Keratinocyte (primary cell): Measurements from ENCODE around the gene ZNF493. TPM values are rescaled to one million over a fixed set of nuclear protein-coding genes. Genes with fewer than 3 reads are reported as not detected.
A peak's percentile ranks its signal among the peaks of the same experiment; 100 is the strongest.

ENCODE experiments used
- DNase-seq: peaks from one replicate; pipeline ENCODE4 v3.0.0-alpha.2; 2011; ENCODE audit warnings: low read depth, missing footprints, low spot score
- FAIRE-seq: peaks from 2 replicates; lab custom pipeline; 2011; peaks lifted over from hg19 to GRCh38; lab: Jason Lieb, UNC
- H2AFZ ChIP-seq: 2 replicates; pipeline ENCODE4 v1.6.0; 2012; ENCODE audit warnings: low read length, control low read depth, inconsistent platforms; ENCODE audit not compliant: control insufficient read depth
- H3K27ac ChIP-seq: 2 replicates; pipeline ENCODE4 v1.5.1; 2011; ENCODE audit warnings: low read length; ENCODE audit not compliant: control insufficient read depth, insufficient read depth
- H3K27me3 ChIP-seq: 3 replicates; pipeline ENCODE4 v1.6.0; 2011; ENCODE audit warnings: low read length; ENCODE audit not compliant: control insufficient read depth, insufficient read depth; ENCODE audit errors: extremely low read depth
- H3K36me3 ChIP-seq, 2 experiments: 2 replicates in 1 of 2; 3 replicates in 1 of 2; pipeline ENCODE4 v1.5.1; 2011; ENCODE audit warnings: low read length in 2 of 2, mild to moderate bottlenecking in 1 of 2; ENCODE audit not compliant: control insufficient read depth in 2 of 2, insufficient read depth in 2 of 2; ENCODE audit errors: extremely low read depth in 1 of 2
- H3K4me1 ChIP-seq: 3 replicates; pipeline ENCODE4 v1.5.1; 2011; ENCODE audit warnings: low read length; ENCODE audit not compliant: control insufficient read depth, insufficient read depth; ENCODE audit errors: extremely low read depth
- H3K4me2 ChIP-seq: 3 replicates; pipeline ENCODE4 v1.6.0; 2011; ENCODE audit warnings: low read depth, low read length; ENCODE audit not compliant: control insufficient read depth, insufficient read depth; ENCODE audit errors: extremely low read depth
- H3K4me3 ChIP-seq, 3 experiments: fragments of 200-600 bp in 1 of 3; sonication (generic) in 1 of 3; 2 replicates in 2 of 3; 3 replicates in 1 of 3; pipeline ENCODE4 v1.5.1; 2011 to 2016; ENCODE audit warnings: low read length in 3 of 3, mild to moderate bottlenecking in 3 of 3, control low read depth in 2 of 3, inconsistent platforms in 1 of 3, low read depth in 1 of 3, mixed read lengths in 1 of 3, mixed run types in 1 of 3, moderate library complexity in 1 of 3; ENCODE audit not compliant: control insufficient read depth in 2 of 3, insufficient read depth in 2 of 3; ENCODE audit errors: extremely low read depth in 1 of 3
- H3K79me2 ChIP-seq: 2 replicates; pipeline ENCODE4 v1.6.0; 2012; ENCODE audit warnings: low read length; ENCODE audit not compliant: control insufficient read depth, insufficient read depth
- H3K9ac ChIP-seq: 3 replicates; pipeline ENCODE4 v1.6.0; 2011; ENCODE audit warnings: low read length; ENCODE audit not compliant: control insufficient read depth, insufficient read depth; ENCODE audit errors: extremely low read depth
- H3K9me1 ChIP-seq: 3 replicates; pipeline ENCODE4 v1.6.0; 2011; ENCODE audit warnings: low read length; ENCODE audit not compliant: control insufficient read depth, insufficient read depth; ENCODE audit errors: extremely low read depth
- H3K9me3 ChIP-seq: 2 replicates; pipeline ENCODE4 v1.5.1; 2012; ENCODE audit warnings: low read depth, low read length; ENCODE audit not compliant: control insufficient read depth
- H4K20me1 ChIP-seq: 3 replicates; pipeline ENCODE4 v1.6.0; 2011; ENCODE audit warnings: low read length; ENCODE audit not compliant: control insufficient read depth, insufficient read depth; ENCODE audit errors: extremely low read depth
- EZH2 ChIP-seq: IDR thresholded peaks from one replicate; pipeline ENCODE4 v1.6.1; 2012; ENCODE audit warnings: inconsistent platforms, mild to moderate bottlenecking, low read length, moderate library complexity
- dilution Hi-C: fragments of 300-500 bp; cut with MboI; formaldehyde crosslinking; loops from one replicate; pipeline ENCODE4 v1.7.0; 2020; ENCODE audit warnings: low sequenced_read_pairs; ENCODE audit not compliant: extremely low pct_ligation_motif_present
- polyA plus RNA-seq, 5 experiments: library from polyadenylated mRNA; depleted of rRNA in 3 of 5; stranded (reverse) in 3 of 5; stranded (forward) in 1 of 5; unstranded in 1 of 5; fragments of >200 nt; gene quantifications; 1 replicate in 1 of 5; 2 replicates in 3 of 5; 3 replicates in 1 of 5; pipeline versions ENCODE4 v1.2.1 to v1.2.3, GENCODE V29; 2011 to 2012; ENCODE audit warnings: missing spikeins in 2 of 5, low read depth in 1 of 5, low replicate concordance in 1 of 5
- TF ChIP-seq, protein P1 (sequence below), 3 experiments: IDR thresholded peaks in 1 of 3; conservative IDR thresholded peaks in 1 of 3; optimal IDR thresholded peaks in 1 of 3; 2 replicates in 2 of 3; 3 replicates in 1 of 3; pipeline versions ENCODE3 to v1.5.1; 2011; ENCODE audit warnings: low read length in 3 of 3, mild to moderate bottlenecking in 3 of 3, moderate library complexity in 2 of 3, control low read depth in 1 of 3, inconsistent platforms in 1 of 3; ENCODE audit not compliant: insufficient read depth in 2 of 3; ENCODE audit errors: extremely low read depth in 1 of 3

The ZNF493 gene
- polyA plus RNA-seq, 1 donor (not counting 4 experiments of a cell fraction or from before 2014, with no cell fraction given): 3.8 TPM

DNA sequence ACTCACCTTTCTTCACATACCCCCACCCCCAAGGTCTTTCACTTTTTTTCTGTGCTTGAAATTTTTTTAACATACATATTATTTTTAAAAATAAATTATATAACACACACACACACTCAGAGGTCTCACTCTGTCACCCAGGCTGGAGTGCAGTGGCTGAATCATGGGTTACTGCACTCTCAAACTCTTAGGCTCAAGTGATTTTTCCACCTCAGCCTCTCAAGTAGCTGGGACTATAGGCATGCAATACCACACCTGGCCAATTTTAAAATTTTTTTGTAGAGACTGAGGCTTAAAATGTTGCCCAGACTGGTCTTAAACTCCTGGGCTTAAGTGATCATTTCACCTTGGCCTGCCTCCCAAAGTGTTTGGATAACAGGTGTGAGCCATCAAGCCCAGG is 75.6 kb downstream of the ZNF493 start:
- no peaks in the 10 kb centered on the region for H3K4me1 ChIP-seq
- H3K9ac ChIP-seq: no peak overlapping the region
- H3K36me3 ChIP-seq: no peaks in the 10 kb centered on the region
- H3K27me3 ChIP-seq: no peaks in the 10 kb centered on the region
- no peak overlapping the region for H3K27ac ChIP-seq
- DNase-seq: no peak
- no peaks in the 10 kb centered on the region for H3K9me1 ChIP-seq
- no peak for TF ChIP-seq EZH2
- TF ChIP-seq, protein P1, sequence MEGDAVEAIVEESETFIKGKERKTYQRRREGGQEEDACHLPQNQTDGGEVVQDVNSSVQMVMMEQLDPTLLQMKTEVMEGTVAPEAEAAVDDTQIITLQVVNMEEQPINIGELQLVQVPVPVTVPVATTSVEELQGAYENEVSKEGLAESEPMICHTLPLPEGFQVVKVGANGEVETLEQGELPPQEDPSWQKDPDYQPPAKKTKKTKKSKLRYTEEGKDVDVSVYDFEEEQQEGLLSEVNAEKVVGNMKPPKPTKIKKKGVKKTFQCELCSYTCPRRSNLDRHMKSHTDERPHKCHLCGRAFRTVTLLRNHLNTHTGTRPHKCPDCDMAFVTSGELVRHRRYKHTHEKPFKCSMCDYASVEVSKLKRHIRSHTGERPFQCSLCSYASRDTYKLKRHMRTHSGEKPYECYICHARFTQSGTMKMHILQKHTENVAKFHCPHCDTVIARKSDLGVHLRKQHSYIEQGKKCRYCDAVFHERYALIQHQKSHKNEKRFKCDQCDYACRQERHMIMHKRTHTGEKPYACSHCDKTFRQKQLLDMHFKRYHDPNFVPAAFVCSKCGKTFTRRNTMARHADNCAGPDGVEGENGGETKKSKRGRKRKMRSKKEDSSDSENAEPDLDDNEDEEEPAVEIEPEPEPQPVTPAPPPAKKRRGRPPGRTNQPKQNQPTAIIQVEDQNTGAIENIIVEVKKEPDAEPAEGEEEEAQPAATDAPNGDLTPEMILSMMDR (optimal IDR thresholded peaks at IDR 0.05 in 1 of 3, IDR thresholded peaks at IDR 0.05 in 1 of 3, conservative IDR thresholded peaks at IDR 0.05 in 1 of 3; ENCODE audit: extremely low read depth in 1 of 3, insufficient read depth in 2 of 3, low read length in 3 of 3): no peak
- H2AFZ ChIP-seq: no peak overlapping the region
- H4K20me1 ChIP-seq: no peaks in the 10 kb centered on the region
- H3K4me3 ChIP-seq: no peak overlapping the region
- no peak overlapping the region for H3K4me2 ChIP-seq
- peaks cover 5% of the 10 kb centered on the region for H3K9me3 ChIP-seq
- H3K79me2 ChIP-seq: no peaks in the 10 kb centered on the region
- dilution Hi-C loops: no loop called here
- FAIRE-seq: no peak

DNA sequence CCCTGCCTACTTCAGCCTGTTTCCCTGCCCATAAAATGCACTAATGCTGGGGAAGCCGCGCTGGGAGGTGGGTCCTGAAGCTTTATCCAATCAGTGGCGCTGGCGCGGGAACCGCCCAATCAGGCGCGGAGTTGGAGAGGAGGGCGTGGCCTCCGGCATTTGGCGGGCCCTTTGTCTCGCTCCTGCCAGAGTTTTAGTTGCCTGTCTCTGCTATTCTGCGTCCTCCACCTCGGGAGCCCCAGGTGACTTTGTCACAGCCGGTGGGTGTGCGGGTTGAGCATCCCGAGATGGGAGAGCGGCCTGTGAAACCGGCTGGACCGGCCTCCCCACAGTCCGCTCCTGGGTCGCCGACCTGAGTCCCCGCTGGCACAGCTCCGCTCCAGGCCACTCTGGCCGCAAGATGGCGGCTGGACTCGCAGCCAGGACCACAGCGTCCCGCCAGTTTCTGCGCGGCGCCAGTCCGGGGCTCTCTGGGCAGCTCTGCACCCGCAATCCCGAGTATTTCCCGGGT is 77.8 kb downstream of the ZNF493 start:
- no peaks in the 10 kb centered on the region for H3K4me1 ChIP-seq
- H3K79me2 ChIP-seq: no peaks in the 10 kb centered on the region
- FAIRE-seq (no peak), DNase-seq (no peak)
- H3K9me3 ChIP-seq: peaks cover 5% of the 10 kb centered on the region
- no peaks in the 10 kb centered on the region for H3K27me3 ChIP-seq
- dilution Hi-C loops: no loop called here
- no peak overlapping the region for H3K27ac ChIP-seq
- no peaks in the 10 kb centered on the region for H3K36me3 ChIP-seq
- no peaks in the 10 kb centered on the region for H3K9me1 ChIP-seq
- no peaks in the 10 kb centered on the region for H4K20me1 ChIP-seq
- TF ChIP-seq, protein P1 (optimal IDR thresholded peaks at IDR 0.05 in 1 of 3, IDR thresholded peaks at IDR 0.05 in 1 of 3, conservative IDR thresholded peaks at IDR 0.05 in 1 of 3; ENCODE audit: extremely low read depth in 1 of 3, insufficient read depth in 2 of 3, low read length in 3 of 3): no peak
- TF ChIP-seq EZH2: no peak
- H3K4me3 ChIP-seq: peak overlapping the region in 1 of 3 experiments; percentile 15
- H2AFZ ChIP-seq: peak overlapping the region; percentile 22
- H3K9ac ChIP-seq: no peak overlapping the region
- H3K4me2 ChIP-seq: no peak overlapping the region

Other genes with a start within 250 kb of the ZNF493 start
- gene ZNF708, start 67.7 kb upstream of the ZNF493 start, polyA plus RNA-seq: 2.2 to 5.7 TPM (median 4.9 TPM) in 3 replicates
- gene ZNF738, start 38.1 kb upstream of the ZNF493 start, polyA plus RNA-seq: 5.8 to 8.9 TPM (median 6.7 TPM) in 3 replicates
- 3.4 to 5.2 TPM (median 4.4 TPM) in 3 replicates for gene ZNF429, start 108.5 kb downstream of the ZNF493 start, polyA plus RNA-seq